OCI-M1 (cell line): ENCODE measurements around the gene EZR.
"Not testable (repeated sequence)": the region's sequence is repeated elsewhere in the genome, so short reads cannot be mapped to it uniquely, and the experiment has no call there.

Source experiments
- DNase-seq: peaks from one replicate; lab custom pipeline; 2025; lab: John Stamatoyannopoulos, UW

The EZR gene

DNA sequence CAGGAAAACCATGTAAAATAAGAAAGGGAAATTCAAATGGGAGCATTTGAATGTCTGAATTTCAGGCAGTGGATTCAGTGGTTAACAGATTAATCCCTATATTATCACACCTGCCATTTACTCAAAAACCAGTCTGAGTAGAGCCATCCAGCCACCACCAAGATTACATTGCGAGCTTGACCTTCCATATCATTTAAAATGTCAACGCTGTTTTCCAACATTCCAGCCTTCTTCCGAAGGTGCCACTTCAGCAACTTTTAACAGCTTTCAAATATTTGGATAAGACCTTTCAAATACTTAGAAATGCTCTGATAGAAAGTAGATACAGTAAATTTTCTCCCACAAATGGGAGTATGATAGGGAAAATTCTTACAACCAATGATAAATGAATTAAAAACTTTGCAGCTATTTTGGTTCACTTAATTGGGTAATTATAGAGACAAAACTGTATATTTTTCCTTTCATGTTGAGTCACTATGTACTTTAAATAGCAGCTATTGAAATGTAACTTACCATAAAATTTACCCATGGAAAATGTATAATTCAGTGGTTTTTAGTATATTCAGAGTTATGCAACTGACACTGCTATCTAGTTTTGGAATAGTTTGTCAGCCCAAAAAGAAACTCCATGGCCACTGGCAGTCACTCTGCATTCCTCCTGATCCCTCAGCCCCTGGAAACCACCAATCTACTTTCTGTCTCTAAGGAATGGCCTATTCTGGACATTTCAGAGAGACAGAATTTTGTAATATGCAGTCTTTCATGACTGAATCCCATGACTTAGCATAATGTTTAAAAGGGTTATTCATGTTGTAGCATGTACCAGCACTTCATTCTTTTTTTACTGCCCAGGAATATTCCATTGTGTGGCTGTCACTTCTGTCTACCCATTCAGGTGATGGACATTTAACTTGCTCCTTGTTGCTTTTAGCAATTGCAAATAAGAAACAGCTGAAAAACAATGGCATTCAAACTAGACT lies 21.5 kb downstream of the EZR start:
- peak; percentile 40 for DNase-seq

GRCh38 chr6:158796353-158796752 lies 22.8 kb downstream of the EZR start:
- DNase-seq, result no peak

GRCh38 chr6:158795516-158795915 lies 23.7 kb downstream of the EZR start:
- DNase-seq, result no peak

DNA sequence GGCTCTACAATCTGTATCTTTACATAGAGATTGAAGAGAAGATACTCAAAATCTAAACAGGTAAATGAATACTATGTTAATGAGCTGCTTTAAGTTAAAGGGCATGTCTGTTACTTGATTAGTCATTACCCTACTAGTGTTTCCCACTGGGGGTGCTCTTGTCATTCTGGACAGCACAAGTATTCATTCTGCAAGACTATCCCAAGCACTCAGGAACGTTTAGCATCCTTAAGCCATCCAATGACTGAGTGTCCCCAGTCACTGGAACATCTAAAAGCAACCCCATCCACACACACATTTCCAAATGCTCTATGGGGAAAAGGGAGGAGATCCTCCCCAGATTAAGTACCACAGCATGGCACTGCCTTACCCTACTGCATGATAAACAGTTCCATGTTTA lies 25.7 kb downstream of the EZR start:
- DNase-seq, result peak; percentile 75

DNA sequence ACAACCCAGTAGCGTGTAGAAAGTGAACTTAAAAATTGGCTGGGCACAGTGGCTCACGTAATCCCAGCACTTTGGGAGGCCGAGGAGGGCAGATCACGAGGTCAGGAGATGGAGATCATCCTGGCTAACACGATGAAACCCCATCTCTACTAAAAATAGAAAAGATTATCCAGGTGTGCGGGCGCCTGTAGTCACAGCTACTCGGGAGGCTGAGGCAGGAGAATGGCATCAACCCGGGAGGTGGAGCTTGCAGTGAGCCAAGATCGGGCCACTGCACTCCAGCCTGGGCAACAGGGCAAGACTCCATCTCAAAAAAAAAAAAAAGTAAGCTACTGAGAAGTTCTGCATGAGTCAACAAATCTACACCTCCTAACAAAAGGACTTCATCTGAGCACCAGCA lies 26.7 kb downstream of the EZR start:
- DNase-seq, result not testable (repeated sequence)

GRCh38 chr6:158791274-158791855 lies 27.8 kb downstream of the EZR start:
- DNase-seq, result no peak

DNA sequence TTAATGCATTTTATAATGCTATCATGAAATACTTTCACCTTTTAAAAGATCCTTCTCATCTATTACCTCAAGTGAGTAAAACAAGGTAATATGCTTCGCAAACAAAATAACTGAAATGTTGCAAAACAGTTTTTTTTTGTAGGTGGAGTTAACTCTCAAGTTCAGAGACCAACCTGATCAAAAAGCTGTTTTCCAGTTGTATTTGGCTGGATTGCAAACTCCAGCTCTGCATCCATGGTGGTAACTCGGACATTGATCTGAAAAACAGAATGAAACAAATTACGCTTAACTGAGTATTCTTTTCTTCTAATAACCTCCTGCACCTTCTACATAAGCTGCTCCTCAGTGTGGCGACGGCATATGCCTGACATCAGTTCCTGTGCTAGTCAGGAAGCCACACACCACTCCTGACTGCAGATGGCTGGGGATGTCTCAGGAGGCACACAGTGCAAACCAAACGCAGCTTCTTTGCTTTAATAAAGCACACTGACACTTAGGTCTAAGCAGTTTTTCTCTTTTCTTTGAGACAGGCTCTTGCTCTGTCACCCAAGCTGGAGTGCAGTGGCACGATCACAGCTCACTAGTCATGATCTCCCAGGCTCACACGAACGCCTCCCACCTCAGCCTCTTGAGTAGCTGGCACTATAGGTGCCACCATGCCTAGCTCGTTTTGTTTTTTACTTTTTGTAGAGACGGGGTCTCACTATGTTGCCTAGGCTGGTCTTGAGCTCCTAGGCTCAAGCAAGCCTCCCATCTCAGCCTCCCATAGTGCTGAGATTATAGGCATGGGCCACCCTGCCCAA lies 29.9 kb downstream of the EZR start:
- no peak for DNase-seq

DNA sequence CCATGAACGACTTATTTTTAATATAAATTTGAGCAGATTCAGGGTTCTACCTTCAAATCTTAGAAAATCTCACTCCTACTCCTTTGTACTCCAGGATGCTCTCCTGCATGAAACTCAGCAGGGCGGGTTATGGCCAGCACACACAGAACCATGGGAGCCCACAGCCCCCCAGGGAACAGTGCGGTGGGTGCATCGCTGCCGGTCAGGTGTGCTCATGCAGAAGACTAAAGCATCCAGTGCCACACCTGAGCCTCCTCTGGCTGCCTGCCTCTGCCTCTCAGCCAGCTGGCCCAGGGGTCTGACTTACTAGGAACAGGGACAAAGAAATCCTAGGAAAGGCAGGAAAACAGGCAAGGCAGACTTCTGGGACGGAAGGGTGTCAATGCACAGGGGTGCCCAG lies 31.8 kb downstream of the EZR start:
- no peak for DNase-seq

GRCh38 chr6:158786645-158787304 lies 32.4 kb downstream of the EZR start:
- DNase-seq, result no peak

DNA sequence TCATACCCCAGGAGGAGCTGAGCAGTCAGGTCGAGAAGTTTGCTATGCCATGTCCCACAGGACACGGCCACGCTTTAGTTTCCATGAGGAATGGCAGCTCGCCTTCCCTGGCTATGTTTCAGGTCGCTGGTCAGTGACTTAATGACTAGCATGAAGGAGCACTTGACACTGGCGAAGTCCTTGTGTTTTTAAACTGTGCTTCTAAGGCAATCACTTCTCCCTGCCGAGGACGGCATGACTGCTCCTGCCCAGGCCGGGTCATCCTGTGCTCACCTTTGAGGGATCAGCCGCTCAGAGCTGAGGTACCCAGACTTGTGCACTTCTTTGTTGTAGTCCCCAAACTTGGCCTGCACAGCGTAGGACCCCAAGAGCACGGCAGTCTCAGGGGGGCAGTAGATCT lies 34.1 kb downstream of the EZR start:
- no peak for DNase-seq

GRCh38 chr6:158784505-158784904 lies 34.7 kb downstream of the EZR start:
- DNase-seq, result no peak

DNA sequence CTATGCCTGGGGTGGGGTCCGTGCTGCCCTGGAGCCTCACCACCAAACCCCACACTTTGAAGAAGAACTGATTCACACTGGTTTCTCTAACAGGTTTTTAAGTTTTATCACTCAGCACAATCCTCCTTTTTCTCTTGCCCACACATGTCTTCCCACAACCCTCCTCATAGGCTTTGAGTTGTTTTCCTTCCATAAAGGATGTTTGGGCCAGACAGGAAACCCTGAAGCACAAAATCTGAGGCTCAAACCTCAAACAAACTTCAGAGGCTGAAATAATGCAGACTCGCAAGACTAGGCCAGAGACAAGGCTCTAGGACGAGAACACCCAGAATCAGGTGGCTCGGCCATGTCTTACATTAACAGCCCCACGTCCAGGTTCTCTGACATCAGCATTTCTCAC lies 35.3 kb downstream of the EZR start:
- DNase-seq, result no peak

- DNase-seq, result no peak
Measured at GRCh38 chr6:158783167-158783450, 36.1 kb downstream of the EZR start.

- no peak for DNase-seq
Measured at GRCh38 chr6:158782432-158783166, 36.6 kb downstream of the EZR start.

GRCh38 chr6:158781692-158782373 lies 37.3 kb downstream of the EZR start:
- DNase-seq, result no peak

DNA sequence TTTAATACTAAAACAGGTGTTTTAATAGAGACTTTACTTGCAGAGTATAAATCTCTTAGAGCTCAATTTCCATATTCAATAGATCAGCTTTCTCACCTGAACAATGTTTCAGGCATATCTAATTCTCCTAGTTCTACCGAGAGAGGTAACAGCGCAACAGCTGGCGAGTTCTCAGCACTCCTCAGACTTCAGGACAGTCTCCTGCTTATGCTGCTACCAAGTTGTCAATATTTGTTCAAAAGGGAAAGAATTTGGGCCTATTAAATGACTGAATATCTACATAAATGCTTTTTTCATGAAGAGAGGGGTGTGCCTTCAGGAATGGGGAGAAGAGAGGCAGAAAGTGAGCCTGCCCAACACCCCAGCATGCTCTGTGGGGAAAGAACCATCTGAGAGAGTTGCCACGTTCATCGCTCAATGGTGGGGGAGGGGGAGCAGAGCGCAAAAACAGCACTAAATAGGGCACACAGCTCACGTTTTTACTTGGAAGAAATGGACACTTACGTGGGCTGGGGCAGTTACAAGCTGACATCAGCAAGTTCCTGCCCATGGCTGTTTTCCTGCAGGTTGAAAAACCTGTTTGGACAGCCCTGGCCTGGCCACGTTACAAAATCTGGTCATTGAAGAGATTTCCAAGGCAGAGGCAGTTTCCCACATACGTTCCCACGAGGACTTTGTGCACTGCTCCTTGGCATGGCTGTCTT lies 38.0 kb downstream of the EZR start:
- DNase-seq, result no peak

- DNase-seq, result no peak
Measured at GRCh38 chr6:158780246-158780884, 38.8 kb downstream of the EZR start.

GRCh38 chr6:158778005-158778527 lies 41.1 kb downstream of the EZR start:
- no peak for DNase-seq

DNA sequence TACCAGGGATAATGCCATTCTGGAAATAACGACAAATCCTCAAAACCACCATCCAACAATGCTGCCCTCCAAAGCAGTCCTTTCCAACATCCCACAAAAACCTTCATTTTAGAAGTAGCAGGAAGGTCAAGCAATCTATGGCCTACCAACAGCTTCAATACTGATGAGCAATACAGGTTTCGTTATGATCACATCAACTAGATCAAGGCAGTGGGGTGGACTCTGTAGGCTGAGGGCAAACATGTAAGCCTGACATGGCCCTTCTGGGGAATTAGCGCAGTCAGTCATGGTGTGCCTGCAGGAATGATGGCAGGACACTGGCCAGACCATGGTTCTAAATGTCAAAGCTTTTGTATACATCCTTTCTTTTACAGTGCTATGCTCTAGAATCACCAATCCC lies 41.7 kb downstream of the EZR start:
- no peak for DNase-seq

GRCh38 chr6:158776737-158777136 lies 42.4 kb downstream of the EZR start:
- DNase-seq, result no peak
